Naive thymus-derived CD4-positive, alpha-beta T cell (primary cell): ENCODE data around the gene NPR3. TPM values are rescaled to one million over a fixed set of nuclear protein-coding genes. Genes with fewer than 3 reads are reported as not detected.

Experiments
- ATAC-seq: fragments of 150-1000 bp; cut with Tn5 transposase; 2 replicates; pipeline ENCODE4 v1.10.0; 2021; ENCODE audit warnings: mild to moderate bottlenecking, moderate library complexity
- CTCF ChIA-PET: fragments of 350-600 bp; sonication (Branson Sonifier 250); formaldehyde crosslinking; loops from one replicate; lab custom pipeline; 2021; ENCODE audit warnings: antibody characterized with exemption; lab: Charles Lee
- POLR2A ChIA-PET: fragments of 350-600 bp; sonication (Branson Sonifier 250); formaldehyde crosslinking; loops from one replicate; lab custom pipeline; 2021; ENCODE audit warnings: antibody characterized with exemption, inconsistent platforms; lab: Charles Lee
- DNase-seq, 9 donors: peaks; one replicate each; pipeline versions ENCODE4 v3.0.0 to v3.0.0-alpha.2; 2020 to 2022; ENCODE audit warnings: mixed read lengths in 1 of 9
- H3K27ac ChIP-seq: one replicate; pipeline ENCODE4 v1.7.0; 2013; ENCODE audit warnings: mild to moderate bottlenecking, low read depth, low read length, moderate library complexity
- H3K27me3 ChIP-seq, 2 donors: one replicate each; pipeline ENCODE4 v1.7.0; 2013; ENCODE audit warnings: low read length in 2 of 2, mild to moderate bottlenecking in 2 of 2, moderate library complexity in 2 of 2; ENCODE audit not compliant: control insufficient read depth in 2 of 2, insufficient read depth in 2 of 2
- H3K36me3 ChIP-seq, 3 experiments: 1 replicate in 2 of 3; 2 replicates in 1 of 3; pipeline ENCODE4 v1.7.0; 2013; ENCODE audit warnings: low read length in 3 of 3, mild to moderate bottlenecking in 3 of 3, moderate library complexity in 1 of 3; ENCODE audit not compliant: insufficient read depth in 3 of 3, control insufficient read depth in 2 of 3
- H3K4me1 ChIP-seq, 2 donors: one replicate each; pipeline ENCODE4 v1.7.0; 2013; ENCODE audit warnings: low read length in 2 of 2, mild to moderate bottlenecking in 2 of 2, moderate library complexity in 1 of 2; ENCODE audit not compliant: control insufficient read depth in 2 of 2, insufficient read depth in 2 of 2
- H3K4me3 ChIP-seq: 2 replicates; pipeline ENCODE4 v1.7.0; 2013; ENCODE audit warnings: mild to moderate bottlenecking, low read length
- H3K9me3 ChIP-seq, 3 experiments: 1 replicate in 2 of 3; 2 replicates in 1 of 3; pipeline ENCODE4 v1.7.0; 2013; ENCODE audit warnings: low read length in 3 of 3; ENCODE audit not compliant: control insufficient read depth in 2 of 3
- H3K27ac Mint-ChIP-seq, 9 donors: one replicate each; pipeline ENCODE4 v1.8.0; 2020 to 2022; ENCODE audit warnings: mixed read lengths in 9 of 9, mild to moderate bottlenecking in 8 of 9, moderate library complexity in 5 of 9, inconsistent platforms in 2 of 9
- H3K27me3 Mint-ChIP-seq, 5 donors: one replicate each; pipeline ENCODE4 v1.8.0; 2021 to 2022; ENCODE audit warnings: mixed read lengths in 5 of 5, mild to moderate bottlenecking in 1 of 5
- H3K36me3 Mint-ChIP-seq, 5 donors: one replicate each; pipeline ENCODE4 v1.8.0; 2020 to 2022; ENCODE audit warnings: mixed read lengths in 5 of 5, mild to moderate bottlenecking in 3 of 5, inconsistent platforms in 1 of 5
- H3K4me1 Mint-ChIP-seq, 7 donors: one replicate each; pipeline ENCODE4 v1.8.0; 2020 to 2022; ENCODE audit warnings: mixed read lengths in 7 of 7, mild to moderate bottlenecking in 3 of 7, inconsistent platforms in 1 of 7
- H3K4me3 Mint-ChIP-seq, 10 donors: one replicate each; pipeline ENCODE4 v1.8.0; 2020 to 2022; ENCODE audit warnings: mild to moderate bottlenecking in 10 of 10, mixed read lengths in 10 of 10, moderate library complexity in 6 of 10, inconsistent platforms in 2 of 10
- H3K9me3 Mint-ChIP-seq, 11 donors: one replicate each; pipeline ENCODE4 v1.8.0; 2020 to 2022; ENCODE audit warnings: mixed read lengths in 11 of 11, mild to moderate bottlenecking in 4 of 11, inconsistent platforms in 1 of 11, moderate library complexity in 1 of 11
- intact Hi-C, 2 donors: fragments of 100-400 bp; cut with micrococcal nuclease; formaldehyde crosslinking; loops; one replicate each; pipeline ENCODE4 v1.15.1; 2023
- polyA plus RNA-seq, 2 donors: library from polyadenylated mRNA; unstranded; fragments of 300-500 nt; fragmentation: Illumina TruSeq; gene quantifications; one replicate each; pipeline ENCODE4 v1.2.3, GENCODE V29; 2021
- total RNA-seq, 6 experiments: library from RNA in 5 of 6; stranded (reverse) in 5 of 6; gene quantifications; 1 replicate in 5 of 6; 2 replicates in 1 of 6; pipeline ENCODE4 v1.2.3 and lab custom pipeline; 2021 to 2026

NPR3 gene
- total and polyA plus RNA-seq, 7 experiments from 2014 or later, result 0.56 to 1.4 TPM; not detected in 5

DNA sequence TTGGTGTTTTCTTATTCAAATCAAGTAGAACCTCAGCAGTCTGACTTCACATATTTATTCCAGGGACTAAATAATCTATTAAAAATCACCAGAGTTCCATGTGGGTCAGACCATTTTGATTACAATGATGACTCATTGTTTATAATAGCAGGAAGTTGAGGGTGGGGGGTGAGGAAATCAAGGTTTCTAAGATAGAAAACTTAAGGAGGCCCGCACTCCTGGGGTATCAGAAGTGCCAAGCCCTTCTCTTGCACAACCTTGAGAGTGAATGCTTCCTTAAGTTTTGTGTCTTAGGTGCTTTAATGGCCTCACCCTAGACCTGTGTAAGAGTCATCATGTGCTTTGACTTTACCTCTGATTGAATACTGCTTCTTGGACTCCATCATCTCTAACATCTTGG, 31.9 kb upstream of the NPR3 start:
- peaks cover 0 to 9% (median 6%) of the 10 kb centered on the region in 5 donors for H3K27me3 Mint-ChIP-seq
- Histone ChIP-seq H3K27me3 (no peaks in the 10 kb centered on the region), H3K27ac (no peak overlapping the region), H3K36me3 (no peaks in the 10 kb centered on the region), H3K9me3 (peaks cover 0 to 13% (median 0%) of the 10 kb centered on the region in 3 experiments), H3K4me3 (no peak overlapping the region), H3K4me1 (no peaks in the 10 kb centered on the region)
- DNase-seq (no peak), ATAC-seq (no peak)
- intact Hi-C loops, result no loop called here
- POLR2A ChIA-PET, result no interaction called here
- peaks cover 6 to 17% (median 9%) of the 10 kb centered on the region in 11 donors for H3K9me3 Mint-ChIP-seq
- no peaks in the 10 kb centered on the region for H3K4me1 Mint-ChIP-seq
- H3K36me3 Mint-ChIP-seq, result peaks cover 0 to 8% (median under 1%) of the 10 kb centered on the region in 5 donors
- H3K27ac Mint-ChIP-seq, result no peak overlapping the region
- CTCF ChIA-PET, result no interaction called here
- H3K4me3 Mint-ChIP-seq, result no peak overlapping the region

DNA sequence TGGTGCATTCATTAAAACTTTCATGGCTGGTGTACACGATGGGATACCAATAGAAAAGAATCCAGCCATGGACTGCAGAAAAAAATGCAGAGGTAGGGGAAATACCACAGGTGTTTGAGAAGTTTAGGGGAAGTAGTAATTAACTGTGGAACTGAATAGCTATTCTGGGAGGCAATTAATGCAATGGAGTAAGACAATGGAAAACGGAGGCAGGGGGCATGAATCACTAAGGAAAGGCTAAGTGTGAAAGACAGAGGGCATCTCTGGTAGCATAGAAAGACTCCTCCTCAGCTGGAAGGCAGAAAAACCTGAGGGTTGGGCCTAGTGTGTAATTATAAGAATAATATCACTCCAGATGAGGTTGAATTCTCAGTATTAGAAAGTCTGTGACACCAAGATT, 30.9 kb upstream of the NPR3 start:
- no peaks in the 10 kb centered on the region for H3K4me1 ChIP-seq
- ATAC-seq, result no peak
- no peaks in the 10 kb centered on the region for H3K36me3 ChIP-seq
- intact Hi-C loops, result no loop called here
- H3K4me1 Mint-ChIP-seq, result no peaks in the 10 kb centered on the region
- no peak overlapping the region for H3K4me3 ChIP-seq
- H3K9me3 ChIP-seq, result peaks cover 0 to 22% (median 0%) of the 10 kb centered on the region in 3 experiments
- H3K9me3 Mint-ChIP-seq, result peaks cover 9 to 24% (median 14%) of the 10 kb centered on the region in 11 donors
- no peak overlapping the region for H3K27ac ChIP-seq
- no peaks in the 10 kb centered on the region for H3K27me3 ChIP-seq
- H3K27ac Mint-ChIP-seq, result no peak overlapping the region
- H3K4me3 Mint-ChIP-seq, result no peak overlapping the region
- H3K27me3 Mint-ChIP-seq, result peaks cover 0 to 9% (median 8%) of the 10 kb centered on the region in 5 donors
- DNase-seq, result no peak
- H3K36me3 Mint-ChIP-seq, result peaks cover 0 to 10% (median 5%) of the 10 kb centered on the region in 5 donors
- CTCF ChIA-PET, result no interaction called here
- POLR2A ChIA-PET, result interaction anchor here (0.8 kb wide), 1 partner anchor 148 kb away, joined by 3 read pairs; no protein-coding TSS in a partner anchor

DNA sequence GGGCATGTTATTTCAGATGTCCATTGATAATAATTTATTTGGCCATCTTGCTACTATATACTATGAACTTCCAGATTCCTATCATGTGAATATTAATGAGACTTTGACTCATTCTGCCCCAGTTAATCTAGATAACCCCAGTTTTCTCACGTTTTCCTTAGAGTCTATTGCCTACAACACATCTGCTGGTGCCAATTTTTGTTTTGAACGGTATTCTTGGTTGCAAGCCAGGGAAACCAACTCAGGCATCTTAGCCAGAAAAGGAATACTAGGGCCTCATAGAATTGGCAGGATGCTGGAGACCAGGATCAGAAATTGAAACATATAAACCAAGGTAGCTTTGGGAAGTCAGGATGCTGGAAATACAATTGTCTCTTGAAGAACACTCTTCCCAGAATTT, 28.0 kb upstream of the NPR3 start:
- intact Hi-C loops, result no loop called here
- CTCF ChIA-PET, result no interaction called here

DNA sequence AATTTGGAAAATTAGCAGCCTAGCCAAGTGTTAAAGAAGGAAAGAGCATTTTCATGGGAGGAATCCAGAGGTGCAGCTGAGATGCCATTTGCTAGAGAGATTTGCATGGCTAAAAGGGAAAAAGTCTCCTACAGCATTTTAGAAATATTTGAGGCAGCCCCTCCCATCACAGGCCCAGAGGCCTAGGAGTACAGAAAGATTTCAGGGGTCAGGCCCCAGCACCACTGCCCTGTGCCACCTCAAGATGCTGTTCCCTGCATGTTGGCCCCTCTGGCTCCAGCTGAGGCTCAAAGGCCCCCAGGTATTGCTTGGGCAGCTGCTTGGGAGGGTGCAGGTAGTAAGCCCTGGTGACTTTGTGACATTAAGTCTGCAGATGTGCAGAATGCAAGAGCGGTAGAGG, 26.9 kb upstream of the NPR3 start:
- CTCF ChIA-PET, result no interaction called here
- H3K27ac ChIP-seq, result no peak overlapping the region
- H3K4me1 ChIP-seq, result no peaks in the 10 kb centered on the region
- no peak overlapping the region for H3K27ac Mint-ChIP-seq
- H3K27me3 Mint-ChIP-seq, result peaks cover 0 to 24% (median 8%) of the 10 kb centered on the region in 5 donors
- no peaks in the 10 kb centered on the region for H3K4me1 Mint-ChIP-seq
- intact Hi-C loops, result no loop called here
- ATAC-seq (no peak), DNase-seq (no peak)
- no peaks in the 10 kb centered on the region for H3K27me3 ChIP-seq
- H3K9me3 ChIP-seq, result peaks cover 0 to 22% (median 0%) of the 10 kb centered on the region in 3 experiments
- H3K4me3 Mint-ChIP-seq, result no peak overlapping the region
- H3K9me3 Mint-ChIP-seq, result peaks cover 10 to 42% (median 22%) of the 10 kb centered on the region in 11 donors
- POLR2A ChIA-PET, result no interaction called here
- no peaks in the 10 kb centered on the region for H3K36me3 ChIP-seq
- H3K36me3 Mint-ChIP-seq, result peaks cover 0 to 20% (median 5%) of the 10 kb centered on the region in 5 donors
- no peak overlapping the region for H3K4me3 ChIP-seq

More for the DNA sequence above, 28.0 kb upstream of the NPR3 start:
- Mint-ChIP-seq H3K4me1 (no peaks in the 10 kb centered on the region), H3K9me3 (peaks cover 10 to 42% (median 22%) of the 10 kb centered on the region in 11 donors), H3K27ac (no peak overlapping the region), H3K27me3 (peaks cover 0 to 15% (median 0%) of the 10 kb centered on the region in 5 donors), H3K36me3 (peaks cover 0 to 15% (median 5%) of the 10 kb centered on the region in 5 donors), H3K4me3 (no peak overlapping the region)
- H3K27ac ChIP-seq, result no peak overlapping the region
- H3K4me3 ChIP-seq, result no peak overlapping the region
- H3K36me3 ChIP-seq, result no peaks in the 10 kb centered on the region
- no peaks in the 10 kb centered on the region for H3K27me3 ChIP-seq
- POLR2A ChIA-PET, result no interaction called here
- H3K9me3 ChIP-seq, result peaks cover 0 to 22% (median 0%) of the 10 kb centered on the region in 3 experiments
- no peaks in the 10 kb centered on the region for H3K4me1 ChIP-seq
- DNase-seq (no peak), ATAC-seq (no peak)

DNA sequence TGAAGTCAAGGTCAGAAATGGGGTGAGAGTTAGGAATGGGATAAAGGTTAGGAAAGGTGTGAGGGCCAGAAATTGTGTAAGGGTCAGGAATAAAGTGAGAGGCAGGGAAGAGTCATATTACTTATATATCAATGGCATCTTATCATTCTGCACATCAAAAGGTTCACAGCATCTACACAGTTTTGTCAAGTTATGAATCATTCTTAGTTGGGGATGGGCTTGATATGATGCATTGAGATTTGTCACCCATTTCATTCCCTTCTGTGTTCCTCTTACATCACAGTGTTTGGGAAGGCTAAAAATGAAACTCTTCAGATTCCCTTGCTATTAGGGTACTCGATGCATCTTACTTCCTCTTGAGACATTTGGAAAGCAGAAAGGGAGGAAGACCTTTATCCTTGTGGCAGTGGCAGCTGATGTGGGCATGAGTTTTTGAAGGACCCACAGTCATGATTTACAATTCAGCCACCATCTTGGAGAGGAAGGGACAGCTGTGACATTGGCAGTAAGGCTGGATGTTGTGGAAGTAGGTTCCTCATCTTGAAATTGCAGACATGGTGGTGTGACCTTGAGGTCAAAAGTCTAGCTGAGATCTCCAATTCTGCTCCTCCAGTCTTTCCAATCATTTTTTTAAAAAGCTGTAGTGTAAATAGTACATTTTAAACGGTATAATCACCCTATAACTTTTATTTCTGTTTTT, 24.2 kb upstream of the NPR3 start:
- H3K27ac Mint-ChIP-seq, result no peak overlapping the region
- no peak overlapping the region for H3K27ac ChIP-seq
- CTCF ChIA-PET, result no interaction called here
- intact Hi-C loops, result no loop called here
- H3K9me3 Mint-ChIP-seq, result peaks cover 10 to 42% (median 22%) of the 10 kb centered on the region in 11 donors
- peaks cover 0 to 22% (median 0%) of the 10 kb centered on the region in 3 experiments for H3K9me3 ChIP-seq
- H3K36me3 ChIP-seq, result no peaks in the 10 kb centered on the region
- peaks cover 0 to 27% (median 11%) of the 10 kb centered on the region in 5 donors for H3K27me3 Mint-ChIP-seq
- no peaks in the 10 kb centered on the region for H3K4me1 Mint-ChIP-seq
- H3K4me3 Mint-ChIP-seq, result no peak overlapping the region
- POLR2A ChIA-PET, result no interaction called here
- H3K27me3 ChIP-seq, result no peaks in the 10 kb centered on the region
- H3K36me3 Mint-ChIP-seq, result peaks cover 0 to 20% (median 5%) of the 10 kb centered on the region in 5 donors
- H3K4me3 ChIP-seq, result no peak overlapping the region
- no peak for DNase-seq
- H3K4me1 ChIP-seq, result no peaks in the 10 kb centered on the region
- ATAC-seq, result no peak

DNA sequence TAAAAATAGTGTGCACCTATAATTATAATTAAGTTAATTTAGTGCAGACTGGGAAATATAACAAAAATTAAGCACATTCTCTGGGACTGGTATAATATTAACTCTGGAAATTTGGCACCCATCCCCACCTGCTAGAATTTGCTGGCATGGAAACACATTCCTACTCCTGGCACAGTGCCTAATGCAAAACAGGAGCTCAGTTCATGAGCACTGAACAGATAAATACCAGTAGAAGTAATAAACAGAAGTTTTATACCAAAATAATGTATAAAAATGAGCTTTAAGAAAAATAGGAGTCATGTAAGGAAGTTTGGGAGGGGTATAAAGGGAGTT, 23.7 kb upstream of the NPR3 start:
- ChIA-PET POLR2A (no interaction called here), CTCF (no interaction called here)
- no peaks in the 10 kb centered on the region for H3K36me3 ChIP-seq
- H3K4me1 Mint-ChIP-seq, result no peaks in the 10 kb centered on the region
- H3K27me3 Mint-ChIP-seq, result peaks cover 0 to 27% (median 11%) of the 10 kb centered on the region in 5 donors
- DNase-seq (no peak), ATAC-seq (no peak)
- no peak overlapping the region for H3K4me3 ChIP-seq
- peaks cover 0 to 22% (median 0%) of the 10 kb centered on the region in 3 experiments for H3K9me3 ChIP-seq
- H3K27ac ChIP-seq, result no peak overlapping the region
- H3K36me3 Mint-ChIP-seq, result peaks cover 0 to 20% (median 5%) of the 10 kb centered on the region in 5 donors
- no peak overlapping the region for H3K4me3 Mint-ChIP-seq
- H3K27me3 ChIP-seq, result no peaks in the 10 kb centered on the region
- intact Hi-C loops, result no loop called here
- peaks cover 10 to 42% (median 22%) of the 10 kb centered on the region in 11 donors for H3K9me3 Mint-ChIP-seq
- H3K4me1 ChIP-seq, result no peaks in the 10 kb centered on the region
- H3K27ac Mint-ChIP-seq, result no peak overlapping the region
